H9 (cell line): ENCODE data around the gene AQP12A. TPM values are rescaled to one million over a fixed set of nuclear protein-coding genes. Genes with fewer than 3 reads are reported as not detected.

Experiments
- DNase-seq: peaks from one replicate; pipeline ENCODE4 v3.0.0-alpha.2; 2017
- H2AFZ ChIP-seq: one replicate; pipeline ENCODE4 v1.6.1; 2013; ENCODE audit warnings: mild to moderate bottlenecking, low read length, control low read depth, moderate library complexity
- H2AK5ac ChIP-seq: 2 replicates; pipeline ENCODE4 v1.6.1; 2013; ENCODE audit warnings: low read length, control low read depth, mixed read lengths; ENCODE audit not compliant: insufficient read length
- H2BK120ac ChIP-seq: one replicate; pipeline ENCODE4 v1.6.1; 2013; ENCODE audit warnings: low read depth, mild to moderate bottlenecking, low read length, control low read depth, inconsistent platforms; ENCODE audit not compliant: poor library complexity, severe bottlenecking
- H2BK12ac ChIP-seq: 2 replicates; pipeline ENCODE4 v1.6.1; 2013; ENCODE audit warnings: low read length, control low read depth, mixed read lengths, low read depth; ENCODE audit not compliant: insufficient read length
- H2BK15ac ChIP-seq: 2 replicates; pipeline ENCODE4 v1.6.1; 2013; ENCODE audit warnings: low read depth, low read length, control low read depth
- H2BK20ac ChIP-seq: one replicate; pipeline ENCODE4 v1.6.1; 2013; ENCODE audit warnings: low read depth, mild to moderate bottlenecking, low read length, control low read depth, inconsistent platforms; ENCODE audit not compliant: poor library complexity, severe bottlenecking
- H2BK5ac ChIP-seq: 2 replicates; pipeline ENCODE4 v1.6.1; 2013; ENCODE audit warnings: low read length, control low read depth, mixed read lengths; ENCODE audit not compliant: insufficient read length
- H3K14ac ChIP-seq: 2 replicates; pipeline ENCODE4 v1.6.1; 2013; ENCODE audit warnings: low read length, control low read depth; ENCODE audit not compliant: insufficient read depth
- H3K18ac ChIP-seq: 2 replicates; pipeline ENCODE4 v1.6.1; 2013; ENCODE audit warnings: low read depth, mild to moderate bottlenecking, mixed read lengths, low read length, control low read depth; ENCODE audit not compliant: insufficient read length
- H3K23ac ChIP-seq: 2 replicates; pipeline ENCODE4 v1.6.1; 2013; ENCODE audit warnings: low read length, control low read depth, mixed read lengths, low read depth; ENCODE audit not compliant: insufficient read length
- H3K23me2 ChIP-seq: 2 replicates; pipeline ENCODE4 v1.6.1; 2013; ENCODE audit warnings: low read depth, mild to moderate bottlenecking, mixed read lengths, low read length, control low read depth; ENCODE audit not compliant: insufficient read length, poor library complexity, severe bottlenecking
- H3K27ac ChIP-seq: 2 replicates; pipeline ENCODE4 v1.5.1; 2013; ENCODE audit warnings: low read length, control low read depth, mixed read lengths, low read depth; ENCODE audit not compliant: insufficient read length
- H3K27me3 ChIP-seq: 2 replicates; pipeline ENCODE4 v1.6.1; 2013; ENCODE audit warnings: low read length, control low read depth, inconsistent platforms; ENCODE audit not compliant: insufficient read depth
- H3K4ac ChIP-seq: 2 replicates; pipeline ENCODE4 v1.6.1; 2013; ENCODE audit warnings: low read depth, mild to moderate bottlenecking, control low read depth, inconsistent platforms, low read length, moderate library complexity
- H3K4me1 ChIP-seq: 2 replicates; pipeline ENCODE4 v1.6.1; 2013; ENCODE audit warnings: low read length, control low read depth, inconsistent platforms; ENCODE audit not compliant: insufficient read depth
- H3K4me2 ChIP-seq: 2 replicates; pipeline ENCODE4 v1.6.1; 2013; ENCODE audit warnings: low read length, control low read depth, mixed read lengths; ENCODE audit not compliant: insufficient read length, insufficient read depth
- H3K56ac ChIP-seq: 2 replicates; pipeline ENCODE4 v1.6.1; 2013; ENCODE audit warnings: low read depth, mild to moderate bottlenecking, mixed read lengths, low read length, control low read depth; ENCODE audit not compliant: insufficient read length
- H3K79me1 ChIP-seq: 2 replicates; pipeline ENCODE4 v1.6.1; 2013; ENCODE audit warnings: low read depth, mild to moderate bottlenecking, moderate library complexity, low read length, control low read depth, inconsistent platforms; ENCODE audit not compliant: insufficient read depth, poor library complexity, severe bottlenecking
- H3K79me2 ChIP-seq: 2 replicates; pipeline ENCODE4 v1.6.1; 2013; ENCODE audit warnings: low read length, control low read depth, inconsistent platforms; ENCODE audit not compliant: insufficient read depth
- H3K9ac ChIP-seq: 2 replicates; pipeline ENCODE4 v1.6.1; 2013; ENCODE audit warnings: low read length, control low read depth, mixed read lengths; ENCODE audit not compliant: insufficient read length; ENCODE audit errors: extremely low read depth
- H3K9me3 ChIP-seq: one replicate; pipeline ENCODE4 v1.6.1; 2013; ENCODE audit warnings: low read depth, low read length, inconsistent platforms; ENCODE audit not compliant: control insufficient read depth
- H3T11ph ChIP-seq: one replicate; pipeline ENCODE4 v1.6.1; 2013; ENCODE audit warnings: mild to moderate bottlenecking, low read length, control low read depth, inconsistent platforms
- H4K20me1 ChIP-seq: one replicate; pipeline ENCODE4 v1.6.1; 2013; ENCODE audit not compliant: control insufficient read depth, insufficient read length, insufficient read depth
- H4K5ac ChIP-seq: 2 replicates; pipeline ENCODE4 v1.6.1; 2013; ENCODE audit warnings: low read depth, mild to moderate bottlenecking, mixed read lengths, low read length, control low read depth; ENCODE audit not compliant: insufficient read length
- H4K8ac ChIP-seq: replicated peaks from 2 replicates; pipeline ENCODE4 v1.6.1; 2013; ENCODE audit warnings: low read length, control low read depth, mixed read lengths, low read depth; ENCODE audit not compliant: insufficient read length
- H4K91ac ChIP-seq: 2 replicates; pipeline ENCODE4 v1.6.1; 2013; ENCODE audit warnings: low read depth, mild to moderate bottlenecking, moderate library complexity, mixed read lengths, low read length, control low read depth; ENCODE audit not compliant: insufficient read length
- H3K27ac Mint-ChIP-seq, 3 experiments: 2 replicates in 2 of 3; 3 replicates in 1 of 3; pipeline ENCODE4 v1.8.0; 2020 to 2021; ENCODE audit warnings: mixed read lengths in 3 of 3, mild to moderate bottlenecking in 1 of 3, moderate library complexity in 1 of 3
- H3K27me3 Mint-ChIP-seq: 2 replicates; pipeline ENCODE4 v1.8.0; 2021; ENCODE audit warnings: low read depth, mild to moderate bottlenecking, moderate library complexity, mixed read lengths
- H3K36me3 Mint-ChIP-seq, 3 experiments: 2 replicates in 2 of 3; 3 replicates in 1 of 3; pipeline ENCODE4 v1.8.0; 2020 to 2021; ENCODE audit warnings: low read depth in 3 of 3, mixed read lengths in 3 of 3; ENCODE audit not compliant: insufficient read depth in 1 of 3
- H3K4me1 Mint-ChIP-seq, 2 experiments: 2 replicates each; pipeline ENCODE4 v1.8.0; 2020; ENCODE audit warnings: mixed read lengths in 2 of 2
- H3K4me3 Mint-ChIP-seq, 2 experiments: 2 replicates in 1 of 2; 3 replicates in 1 of 2; pipeline ENCODE4 v1.8.0; 2020 to 2021; ENCODE audit warnings: mild to moderate bottlenecking in 2 of 2, mixed read lengths in 2 of 2, moderate library complexity in 1 of 2
- H3K9me3 Mint-ChIP-seq, 2 experiments: 2 replicates in 1 of 2; 3 replicates in 1 of 2; pipeline ENCODE4 v1.8.0; 2020; ENCODE audit warnings: mild to moderate bottlenecking in 2 of 2, mixed read lengths in 2 of 2, moderate library complexity in 1 of 2
- WGBS: extraction: QIAGEN DNeasy Blood & Tissue Kit; methylation state at CpG from one replicate; pipeline ENCODE4 v1.1.7; 2013; ENCODE audit warnings: missing lambda C conversion rate, low lambda C conversion rate, mixed read lengths; ENCODE audit not compliant: insufficient read length; ENCODE audit errors: extremely low coverage; 5-methylcytosine and 5-hydroxymethylcytosine counted together
- total RNA-seq: library from RNA; stranded (reverse); gene quantifications from 2 replicates; pipeline ENCODE4 v1.2.1, GENCODE V29; 2021
- TF ChIP-seq, protein P1 (sequence below): fragments of 200-600 bp; sonication (generic); conservative IDR thresholded peaks from 3 replicates; pipeline ENCODE4 v1.8.0; 2021; ENCODE audit warnings: antibody characterized with exemption, mild to moderate bottlenecking

The AQP12A gene
- total RNA-seq, 1 experiment from 2014 or later, result not detected

DNA sequence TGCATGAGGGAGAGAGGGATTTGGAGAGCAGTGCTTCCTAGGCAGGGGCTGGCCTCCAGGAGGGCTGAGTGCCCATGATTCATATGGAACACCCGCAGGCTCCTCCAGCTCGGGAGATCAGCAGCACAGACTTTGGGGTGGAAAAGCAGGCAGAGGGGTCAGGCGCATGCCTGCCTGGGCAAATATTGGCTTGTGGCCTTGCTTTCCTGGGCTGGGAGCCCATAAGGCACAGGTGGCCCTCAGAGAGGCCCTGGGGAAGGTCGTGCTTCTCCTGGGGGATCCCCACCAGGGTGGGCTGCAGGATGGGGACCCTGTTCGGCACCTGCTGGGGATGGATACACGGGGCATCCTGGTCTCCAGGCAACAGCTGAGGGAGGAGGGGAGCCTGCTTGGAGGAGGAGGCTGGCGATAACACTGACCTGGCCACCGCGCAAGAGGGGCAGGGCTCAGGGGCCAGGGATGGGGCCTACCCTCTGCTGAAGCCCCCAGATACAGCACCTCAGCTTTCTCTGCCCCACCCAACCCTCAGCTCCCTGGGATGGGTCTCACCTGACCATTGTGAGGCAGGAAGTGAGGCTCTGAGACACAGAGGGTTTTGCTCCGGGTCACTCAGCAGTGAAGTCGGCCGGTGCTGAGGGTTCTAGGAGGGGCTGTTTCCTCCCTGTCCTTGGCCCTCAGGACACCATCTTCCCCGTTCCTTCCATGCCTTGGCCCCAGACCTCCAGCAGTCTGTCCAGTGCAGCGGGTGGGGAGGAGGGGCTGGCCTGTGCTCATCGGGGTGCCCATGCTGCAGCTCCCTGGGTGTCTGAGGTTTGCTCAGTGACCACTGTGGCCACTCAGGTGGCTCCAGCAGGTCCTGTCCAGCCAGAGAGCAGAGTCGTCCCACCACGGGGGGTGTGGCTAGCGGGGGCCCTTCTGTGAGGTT, 12.0 kb downstream of the AQP12A start:
- H2BK20ac ChIP-seq, result no peak overlapping the region
- Mint-ChIP-seq H3K4me3 (no peak overlapping the region), H3K4me1 (peaks cover 0 to 10% of the 10 kb centered on the region in 2 experiments; a peak in 3 of 4 replicates), H3K27ac (no peak overlapping the region), H3K27me3 (peaks cover 12% of the 10 kb centered on the region), H3K36me3 (no peaks in the 10 kb centered on the region), H3K9me3 (no peaks in the 10 kb centered on the region)
- no peak overlapping the region for H3K9ac ChIP-seq
- H2BK12ac ChIP-seq, result no peak overlapping the region
- no peak overlapping the region for H3K4me2 ChIP-seq
- DNase-seq, result no peak
- H3K18ac ChIP-seq, result no peak overlapping the region
- no peak overlapping the region for H3K14ac ChIP-seq
- H3K4ac ChIP-seq, result no peak overlapping the region
- TF ChIP-seq, protein P1, sequence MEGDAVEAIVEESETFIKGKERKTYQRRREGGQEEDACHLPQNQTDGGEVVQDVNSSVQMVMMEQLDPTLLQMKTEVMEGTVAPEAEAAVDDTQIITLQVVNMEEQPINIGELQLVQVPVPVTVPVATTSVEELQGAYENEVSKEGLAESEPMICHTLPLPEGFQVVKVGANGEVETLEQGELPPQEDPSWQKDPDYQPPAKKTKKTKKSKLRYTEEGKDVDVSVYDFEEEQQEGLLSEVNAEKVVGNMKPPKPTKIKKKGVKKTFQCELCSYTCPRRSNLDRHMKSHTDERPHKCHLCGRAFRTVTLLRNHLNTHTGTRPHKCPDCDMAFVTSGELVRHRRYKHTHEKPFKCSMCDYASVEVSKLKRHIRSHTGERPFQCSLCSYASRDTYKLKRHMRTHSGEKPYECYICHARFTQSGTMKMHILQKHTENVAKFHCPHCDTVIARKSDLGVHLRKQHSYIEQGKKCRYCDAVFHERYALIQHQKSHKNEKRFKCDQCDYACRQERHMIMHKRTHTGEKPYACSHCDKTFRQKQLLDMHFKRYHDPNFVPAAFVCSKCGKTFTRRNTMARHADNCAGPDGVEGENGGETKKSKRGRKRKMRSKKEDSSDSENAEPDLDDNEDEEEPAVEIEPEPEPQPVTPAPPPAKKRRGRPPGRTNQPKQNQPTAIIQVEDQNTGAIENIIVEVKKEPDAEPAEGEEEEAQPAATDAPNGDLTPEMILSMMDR, result no peak
- H4K20me1 ChIP-seq, result no peaks in the 10 kb centered on the region
- no peaks in the 10 kb centered on the region for H3K23me2 ChIP-seq
- no peak overlapping the region for H3T11ph ChIP-seq
- H3K27ac ChIP-seq, result no peak overlapping the region
- no peak overlapping the region for H3K23ac ChIP-seq
- H3K79me1 ChIP-seq, result no peaks in the 10 kb centered on the region
- H4K8ac ChIP-seq, result no peak overlapping the region
- H3K4me1 ChIP-seq, result no peaks in the 10 kb centered on the region
- no peak overlapping the region for H2BK120ac ChIP-seq
- H3K79me2 ChIP-seq, result no peaks in the 10 kb centered on the region
- no peak overlapping the region for H2BK15ac ChIP-seq
- no peak overlapping the region for H2BK5ac ChIP-seq
- no CpG with 5 or more reads among the region's 18 CpGs for WGBS
- H4K91ac ChIP-seq, result no peak overlapping the region
- no peak overlapping the region for H2AFZ ChIP-seq
- no peak overlapping the region for H3K56ac ChIP-seq
- no peaks in the 10 kb centered on the region for H3K27me3 ChIP-seq
- no peak overlapping the region for H4K5ac ChIP-seq
- H3K9me3 ChIP-seq, result no peaks in the 10 kb centered on the region
- no peak overlapping the region for H2AK5ac ChIP-seq
